Adrenal gland (tissue), 12 donors: ENCODE results near the gene AMBP. TPM values are rescaled to one million over a fixed set of nuclear protein-coding genes. Genes with fewer than 3 reads are reported as not detected.
A peak's percentile ranks its signal among the peaks of the same experiment; 100 is the strongest.

Source experiments
- DNase-seq, 7 donors: peaks; one replicate each; pipeline ENCODE4 v3.0.0-alpha.2; 2019 to 2020
- H3K27ac ChIP-seq, 5 donors: fragments of 200-600 bp; sonication (generic) in 4 of 5; 1 replicate in 3 of 5; 2 replicates in 2 of 5; pipeline versions ENCODE4 v1.5.1 to v1.8.0; 2016 to 2020; ENCODE audit warnings: mild to moderate bottlenecking in 1 of 5
- H3K27me3 ChIP-seq: fragments of 200-600 bp; 2 replicates; pipeline ENCODE4 v1.8.0; 2021
- H3K36me3 ChIP-seq, 2 donors: fragments of 200-600 bp; replicated peaks in 1 of 2; 1 replicate in 1 of 2; 2 replicates in 1 of 2; pipeline versions ENCODE4 v1.5.1 to v1.8.0; 2018 to 2022
- H3K4me1 ChIP-seq, 2 donors: fragments of 200-600 bp; replicated peaks in 1 of 2; 1 replicate in 1 of 2; 2 replicates in 1 of 2; pipeline versions ENCODE4 v1.5.1 to v1.8.0; 2018 to 2021
- H3K4me3 ChIP-seq, 4 donors: fragments of 200-600 bp; sonication (generic) in 3 of 4; one replicate each; pipeline ENCODE4 v1.5.1; 2016 to 2018
- H3K9me3 ChIP-seq, 3 donors: fragments of 200-600 bp; sonication (generic) in 1 of 3; replicated peaks in 1 of 3; 1 replicate in 2 of 3; 2 replicates in 1 of 3; pipeline versions ENCODE4 v1.5.1 to v1.8.0; 2016 to 2021
- CTCF ChIP-seq, 6 experiments: fragments of 450-650 bp in 4 of 6; fragments of 200-600 bp in 2 of 6; sonication (generic) in 1 of 6; IDR thresholded peaks; 1 replicate in 5 of 6; 2 replicates in 1 of 6; pipeline versions ENCODE4 v1.5.1 to v1.8.0; 2016 to 2021; ENCODE audit warnings: antibody characterized with exemption in 6 of 6, mild to moderate bottlenecking in 2 of 6, moderate library complexity in 1 of 6
- POLR2A ChIP-seq, 2 donors: fragments of 450-650 bp; IDR thresholded peaks; one replicate each; pipeline ENCODE4 v1.6.1; 2017; ENCODE audit warnings: antibody characterized with exemption in 2 of 2, mild to moderate bottlenecking in 2 of 2, moderate library complexity in 1 of 2
- WGBS, 4 donors: extraction: QIAGEN DNeasy Blood & Tissue Kit in 2 of 4; methylation state at CpG; one replicate each; pipeline versions ENCODE4 v1.1.5 to v1.1.7; 2013 to 2017; 5-methylcytosine and 5-hydroxymethylcytosine counted together
- intact Hi-C, 2 donors: fragments of 100-400 bp; cut with DNase I; formaldehyde crosslinking; loops; one replicate each; pipeline versions ENCODE4 v1.14.1 to v1.15.0; 2022 to 2023
- polyA plus RNA-seq, 3 donors: library from polyadenylated mRNA; stranded (reverse); fragments of 200-250 nt in 2 of 3; fragments of 350-450 nt in 1 of 3; fragmentation: Illumina TruSeq in 1 of 3; extraction: RNeasy Lipid Tissue Mini Kit (QIAGEN cat#74804) in 1 of 3; gene quantifications; one replicate each; pipeline ENCODE4 v1.2.3, GENCODE V29; 2013 to 2014
- total RNA-seq, 9 donors: library from RNA; depleted of rRNA in 4 of 9; stranded (reverse); fragments of >200 nt in 4 of 9; fragments of 120-200 nt in 1 of 9; fragmentation: NEBNext Ultra II Directional in 1 of 9; extraction: Animal tissue kit (Norgen Biotek cat#: 25700) in 1 of 9; gene quantifications; one replicate each; pipeline versions ENCODE4 v1.1.0 to v1.2.4, GENCODE V29; 2013 to 2023
- donor health status: healthy with polysubstance abuse.
- donor health status: Bipolar disorder and iron deficiency.
- donor health status: DM: yes; HTN: yes; CAD: no.
- donor health status: DM: no; HTN: no; CAD: no.
- donor health status: DM: no; HTN: no; CAD: no.
- donor health status: DM: yes; HTN: yes; CAD: no.

Gene AMBP
- total and polyA plus RNA-seq, 12 donors, result 0.17 to 2.8 (median 0.44) TPM; not detected in 5

GRCh38 chr9:114098936-114099668, 21.0 kb upstream of the AMBP start, which contains the start of gene KIF12:
Gene KIF12 (minus strand): TSS chr9:114099292. CDS start chr9:114099276, 16 bp downstream.
- WGBS, 4 donors, result 37 to 49% (median 38%) methylated on average over 27 to 32 of the region's 32 CpGs
- DNase-seq, result no peak
- H3K27ac ChIP-seq, result no peak within 1 kb of the TSS
- TF ChIP-seq POLR2A (IDR thresholded peaks at IDR 0.05) (no peak), CTCF (IDR thresholded peaks at IDR 0.05) (no peak)
- intact Hi-C loops, result no loop called here
- H3K9me3 ChIP-seq, result no peaks in the 10 kb centered on the region
- H3K36me3 ChIP-seq, result no peaks in the 10 kb centered on the region
- peaks cover 0 to 8% of the 10 kb centered on the region in 2 donors for H3K4me1 ChIP-seq
- peak within 1 kb of the TSS in 2 of 4 donors; percentile 7 to 58 for H3K4me3 ChIP-seq
- peaks cover 10% of the 10 kb centered on the region for H3K27me3 ChIP-seq

- intact Hi-C loops, result no loop called here
- no peaks in the 10 kb centered on the region for H3K36me3 ChIP-seq
- peaks cover 10% of the 10 kb centered on the region for H3K27me3 ChIP-seq
- H3K4me3 ChIP-seq, result peak overlapping the region in 2 of 4 donors; percentile 7 to 58
- DNase-seq, result peak in 2 of 7 donors; percentile 14 to 30
- H3K9me3 ChIP-seq, result no peaks in the 10 kb centered on the region
- 0 to 3% (median 1%) methylated on average over 7 to 76 of the region's 77 CpGs for WGBS, 4 donors
- H3K4me1 ChIP-seq, result peaks cover 0 to 8% of the 10 kb centered on the region in 2 donors
- no peak overlapping the region for H3K27ac ChIP-seq
- TF ChIP-seq CTCF (IDR thresholded peaks at IDR 0.05) (no peak), POLR2A (IDR thresholded peaks at IDR 0.05) (no peak)
These were observed 20.2 kb upstream of the AMBP start for GRCh38 chr9:114098021-114098935.

GRCh38 chr9:114097613-114098020, 19.5 kb upstream of the AMBP start:
- Histone ChIP-seq H3K9me3 (no peaks in the 10 kb centered on the region), H3K27ac (no peak overlapping the region), H3K36me3 (no peaks in the 10 kb centered on the region), H3K4me1 (peaks cover 0 to 8% of the 10 kb centered on the region in 2 donors), H3K27me3 (peaks cover 10% of the 10 kb centered on the region), H3K4me3 (peak overlapping the region in 1 of 4 donors; percentile 58)
- DNase-seq, result peak in 1 of 7 donors; percentile 19
- intact Hi-C loops, result no loop called here
- no peak for TF ChIP-seq POLR2A (IDR thresholded peaks at IDR 0.05)
- TF ChIP-seq CTCF (IDR thresholded peaks at IDR 0.05), result no peak
- WGBS, 4 donors, result 21 to 32% (median 31%) methylated on average over 12 to 18 of the region's 18 CpGs
